ENCODE data around the gene BEX4.

DNA sequence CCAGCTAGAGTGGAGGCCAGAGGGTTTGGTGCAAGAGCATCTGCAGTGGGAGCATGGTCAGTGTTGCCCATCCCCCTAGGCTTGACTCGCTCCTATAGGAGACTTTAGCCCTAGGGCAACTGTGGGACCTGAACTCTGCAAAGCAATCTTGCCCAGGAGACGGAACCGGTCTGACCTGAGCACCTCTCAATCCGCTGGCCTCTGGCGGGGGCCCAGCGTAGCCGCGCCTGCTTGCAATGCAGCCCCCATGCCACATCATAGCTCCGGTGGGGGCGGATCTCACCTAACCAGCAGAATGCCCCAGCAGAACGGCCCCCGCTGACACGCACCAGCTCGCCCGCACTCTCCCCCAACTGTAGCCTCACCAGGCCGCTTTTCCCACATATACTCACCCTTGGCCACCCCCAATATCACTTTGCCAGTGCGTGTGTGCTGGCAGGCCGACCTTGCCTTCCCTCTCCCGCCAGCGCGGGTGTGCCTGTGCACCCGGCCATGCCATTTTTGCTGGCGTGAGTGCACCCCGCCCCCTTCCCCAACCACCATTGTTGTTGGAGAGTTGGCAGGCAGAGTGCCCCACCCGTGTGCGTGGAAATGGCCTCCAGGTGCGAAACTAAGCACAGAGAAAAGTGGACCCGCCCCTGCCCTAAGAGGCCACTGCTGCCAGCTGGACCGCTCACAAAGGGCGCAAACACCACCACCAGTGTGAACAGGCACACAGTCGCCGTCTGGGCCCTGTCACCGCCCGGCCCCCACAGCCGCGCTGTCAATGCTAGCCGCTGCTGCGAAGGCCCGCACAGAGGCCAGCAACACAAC lies 5.8 kb downstream of the BEX4 start:
- TF ChIP-seq CTCF (IDR thresholded peaks at IDR 0.05; ENCODE audit: low read depth, low read length) = no peak
- no peak for TF ChIP-seq EZH2phosphoT487 (IDR thresholded peaks at IDR 0.05; ENCODE audit: low read depth)
